HCT116 (cell line): ENCODE results near the gene CTNND2.

ENCODE experiments used
- CEBPB ChIP-seq: IDR thresholded peaks from 2 replicates; pipeline ENCODE4 v1.6.1; 2012; ENCODE audit warnings: low read depth
- ELF1 ChIP-seq: IDR thresholded peaks from 2 replicates; pipeline ENCODE4 v1.6.1; 2012; ENCODE audit warnings: low read depth, borderline replicate concordance
- EZH2 ChIP-seq: fragments of 200-600 bp; sonication (generic); IDR thresholded peaks from 2 replicates; pipeline ENCODE4 v1.6.1; 2017; ENCODE audit warnings: antibody characterized with exemption, mixed run types
- EZH2phosphoT487 ChIP-seq: fragments of 200-600 bp; IDR thresholded peaks from 2 replicates; pipeline ENCODE4 v1.6.1; 2018; ENCODE audit warnings: antibody characterized with exemption, borderline replicate concordance
- POLR2A ChIP-seq: IDR thresholded peaks from 2 replicates; pipeline ENCODE4 v1.7.0; 2011; ENCODE audit warnings: borderline replicate concordance; ENCODE audit not compliant: insufficient read depth, insufficient read length; ENCODE audit errors: extremely low read depth
- POLR2AphosphoS5 ChIP-seq: IDR thresholded peaks from 2 replicates; pipeline ENCODE4 v1.6.1; 2011; ENCODE audit warnings: mild to moderate bottlenecking, low read depth, low read length, moderate library complexity
- RAD21 ChIP-seq: IDR thresholded peaks from 2 replicates; pipeline ENCODE4 v1.6.1; 2012; ENCODE audit warnings: low read depth, mild to moderate bottlenecking
- SIN3A ChIP-seq: IDR thresholded peaks from 2 replicates; pipeline ENCODE4 v1.6.1; 2012; ENCODE audit warnings: low read depth
- YY1 ChIP-seq: IDR thresholded peaks from 2 replicates; pipeline ENCODE4 v1.6.1; 2011; ENCODE audit warnings: low read length, low read depth, moderate library complexity, mild to moderate bottlenecking; ENCODE audit not compliant: insufficient replicate concordance; ENCODE audit errors: extremely low read depth
- ZNF274 ChIP-seq: fragments of 200-500 bp; sonication (Bioruptor generic); IDR thresholded peaks from 2 replicates; pipeline ENCODE4 v1.6.1; 2014; ENCODE audit warnings: mild to moderate bottlenecking, low read depth, low read length, inconsistent platforms
- TF ChIP-seq, protein P1 (sequence below), 3 experiments: fragments of 200-600 bp in 1 of 3; sonication (generic) in 1 of 3; IDR thresholded peaks in 2 of 3; conservative IDR thresholded peaks in 1 of 3; 2 replicates each; pipeline ENCODE4 v1.5.1; 2012 to 2017; ENCODE audit warnings: low read depth in 2 of 3, low read length in 2 of 3, antibody characterized with exemption in 1 of 3, borderline replicate concordance in 1 of 3, control low read depth in 1 of 3, mild to moderate bottlenecking in 1 of 3, mixed read lengths in 1 of 3, mixed run types in 1 of 3, moderate library complexity in 1 of 3; ENCODE audit not compliant: insufficient read depth in 1 of 3
- TF ChIP-seq, protein P2 (sequence below): IDR thresholded peaks from 2 replicates; pipeline ENCODE4 v1.6.1; 2012
- TF ChIP-seq, protein P3 (sequence below): IDR thresholded peaks from 2 replicates; pipeline ENCODE4 v1.6.1; 2012; ENCODE audit warnings: low read depth

- TF ChIP-seq, protein P1, sequence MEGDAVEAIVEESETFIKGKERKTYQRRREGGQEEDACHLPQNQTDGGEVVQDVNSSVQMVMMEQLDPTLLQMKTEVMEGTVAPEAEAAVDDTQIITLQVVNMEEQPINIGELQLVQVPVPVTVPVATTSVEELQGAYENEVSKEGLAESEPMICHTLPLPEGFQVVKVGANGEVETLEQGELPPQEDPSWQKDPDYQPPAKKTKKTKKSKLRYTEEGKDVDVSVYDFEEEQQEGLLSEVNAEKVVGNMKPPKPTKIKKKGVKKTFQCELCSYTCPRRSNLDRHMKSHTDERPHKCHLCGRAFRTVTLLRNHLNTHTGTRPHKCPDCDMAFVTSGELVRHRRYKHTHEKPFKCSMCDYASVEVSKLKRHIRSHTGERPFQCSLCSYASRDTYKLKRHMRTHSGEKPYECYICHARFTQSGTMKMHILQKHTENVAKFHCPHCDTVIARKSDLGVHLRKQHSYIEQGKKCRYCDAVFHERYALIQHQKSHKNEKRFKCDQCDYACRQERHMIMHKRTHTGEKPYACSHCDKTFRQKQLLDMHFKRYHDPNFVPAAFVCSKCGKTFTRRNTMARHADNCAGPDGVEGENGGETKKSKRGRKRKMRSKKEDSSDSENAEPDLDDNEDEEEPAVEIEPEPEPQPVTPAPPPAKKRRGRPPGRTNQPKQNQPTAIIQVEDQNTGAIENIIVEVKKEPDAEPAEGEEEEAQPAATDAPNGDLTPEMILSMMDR (IDR thresholded peaks at IDR 0.05 in 2 of 3, conservative IDR thresholded peaks at IDR 0.05 in 1 of 3; ENCODE audit: borderline replicate concordance in 1 of 3, insufficient read depth in 1 of 3, low read depth in 2 of 3, low read length in 2 of 3): no peak
- TF ChIP-seq EZH2 (no peak), POLR2AphosphoS5 (no peak), YY1 (no peak), SIN3A (no peak), RAD21 (no peak), ZNF274 (no peak), POLR2A (no peak), ELF1 (no peak), CEBPB (no peak), EZH2phosphoT487 (no peak)
- TF ChIP-seq, protein P2, sequence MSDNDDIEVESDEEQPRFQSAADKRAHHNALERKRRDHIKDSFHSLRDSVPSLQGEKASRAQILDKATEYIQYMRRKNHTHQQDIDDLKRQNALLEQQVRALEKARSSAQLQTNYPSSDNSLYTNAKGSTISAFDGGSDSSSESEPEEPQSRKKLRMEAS: no peak
- TF ChIP-seq, protein P3, sequence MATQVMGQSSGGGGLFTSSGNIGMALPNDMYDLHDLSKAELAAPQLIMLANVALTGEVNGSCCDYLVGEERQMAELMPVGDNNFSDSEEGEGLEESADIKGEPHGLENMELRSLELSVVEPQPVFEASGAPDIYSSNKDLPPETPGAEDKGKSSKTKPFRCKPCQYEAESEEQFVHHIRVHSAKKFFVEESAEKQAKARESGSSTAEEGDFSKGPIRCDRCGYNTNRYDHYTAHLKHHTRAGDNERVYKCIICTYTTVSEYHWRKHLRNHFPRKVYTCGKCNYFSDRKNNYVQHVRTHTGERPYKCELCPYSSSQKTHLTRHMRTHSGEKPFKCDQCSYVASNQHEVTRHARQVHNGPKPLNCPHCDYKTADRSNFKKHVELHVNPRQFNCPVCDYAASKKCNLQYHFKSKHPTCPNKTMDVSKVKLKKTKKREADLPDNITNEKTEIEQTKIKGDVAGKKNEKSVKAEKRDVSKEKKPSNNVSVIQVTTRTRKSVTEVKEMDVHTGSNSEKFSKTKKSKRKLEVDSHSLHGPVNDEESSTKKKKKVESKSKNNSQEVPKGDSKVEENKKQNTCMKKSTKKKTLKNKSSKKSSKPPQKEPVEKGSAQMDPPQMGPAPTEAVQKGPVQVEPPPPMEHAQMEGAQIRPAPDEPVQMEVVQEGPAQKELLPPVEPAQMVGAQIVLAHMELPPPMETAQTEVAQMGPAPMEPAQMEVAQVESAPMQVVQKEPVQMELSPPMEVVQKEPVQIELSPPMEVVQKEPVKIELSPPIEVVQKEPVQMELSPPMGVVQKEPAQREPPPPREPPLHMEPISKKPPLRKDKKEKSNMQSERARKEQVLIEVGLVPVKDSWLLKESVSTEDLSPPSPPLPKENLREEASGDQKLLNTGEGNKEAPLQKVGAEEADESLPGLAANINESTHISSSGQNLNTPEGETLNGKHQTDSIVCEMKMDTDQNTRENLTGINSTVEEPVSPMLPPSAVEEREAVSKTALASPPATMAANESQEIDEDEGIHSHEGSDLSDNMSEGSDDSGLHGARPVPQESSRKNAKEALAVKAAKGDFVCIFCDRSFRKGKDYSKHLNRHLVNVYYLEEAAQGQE: no peak
Observed at GRCh38 chr5:11157132-11157531, 747.1 kb downstream of the CTNND2 start.
